ENCODE results near the gene CLCN2. TPM values are rescaled to one million over a fixed set of nuclear protein-coding genes. Genes with fewer than 3 reads are reported as not detected.

The CLCN2 gene
- polyA plus RNA-seq, 1 donor from 2014 or later: 13.4 TPM

GRCh38 chr3:184352149-184352785, 9.1 kb downstream of the CLCN2 start:
- Histone ChIP-seq H3K27ac (ENCODE audit: low read length) (no peak overlapping the region), H4K20me1 (ENCODE audit: insufficient read depth) (no peaks in the 10 kb centered on the region), H3K9ac (ENCODE audit: low read length) (no peak overlapping the region), H3K27me3 (ENCODE audit: insufficient read depth, low read depth, low read length) (no peaks in the 10 kb centered on the region), H2AFZ (ENCODE audit: low read depth, low read length) (no peak overlapping the region), H3F3A (ENCODE audit: insufficient read depth, low read length, poor library complexity, severe bottlenecking) (no peaks in the 10 kb centered on the region), H3K4me2 (ENCODE audit: low read length) (no peak overlapping the region), H3K79me2 (replicated peaks; ENCODE audit: insufficient read depth, low read length) (no peaks in the 10 kb centered on the region), H3K9me3 (ENCODE audit: low read length) (no peaks in the 10 kb centered on the region), H3K9me2 (ENCODE audit: insufficient read depth, low read length) (no peaks in the 10 kb centered on the region), H3K36me3 (ENCODE audit: insufficient read depth, low read length) (no peaks in the 10 kb centered on the region), H3K4me3 (ENCODE audit: low read length) (no peak overlapping the region)
- TF ChIP-seq RAD21 (conservative IDR thresholded peaks at IDR 0.05): no peak
- no peak for TF ChIP-seq TAF1 (IDR thresholded peaks at IDR 0.05; ENCODE audit: low read depth)
- TF ChIP-seq SMC3 (conservative IDR thresholded peaks at IDR 0.05; ENCODE audit: poor library complexity): no peak
- no peak for TF ChIP-seq MXI1 (conservative IDR thresholded peaks at IDR 0.05; ENCODE audit: poor library complexity, severe bottlenecking)
- no peak for TF ChIP-seq EZH2 (IDR thresholded peaks at IDR 0.05; ENCODE audit: borderline replicate concordance, insufficient read depth, low read length, poor library complexity, severe bottlenecking)
- TF ChIP-seq REST (IDR thresholded peaks at IDR 0.05; ENCODE audit: borderline replicate concordance): no peak
- no peak for TF ChIP-seq EP300 (conservative IDR thresholded peaks at IDR 0.05; ENCODE audit: poor library complexity, severe bottlenecking)
- TF ChIP-seq, protein P1, sequence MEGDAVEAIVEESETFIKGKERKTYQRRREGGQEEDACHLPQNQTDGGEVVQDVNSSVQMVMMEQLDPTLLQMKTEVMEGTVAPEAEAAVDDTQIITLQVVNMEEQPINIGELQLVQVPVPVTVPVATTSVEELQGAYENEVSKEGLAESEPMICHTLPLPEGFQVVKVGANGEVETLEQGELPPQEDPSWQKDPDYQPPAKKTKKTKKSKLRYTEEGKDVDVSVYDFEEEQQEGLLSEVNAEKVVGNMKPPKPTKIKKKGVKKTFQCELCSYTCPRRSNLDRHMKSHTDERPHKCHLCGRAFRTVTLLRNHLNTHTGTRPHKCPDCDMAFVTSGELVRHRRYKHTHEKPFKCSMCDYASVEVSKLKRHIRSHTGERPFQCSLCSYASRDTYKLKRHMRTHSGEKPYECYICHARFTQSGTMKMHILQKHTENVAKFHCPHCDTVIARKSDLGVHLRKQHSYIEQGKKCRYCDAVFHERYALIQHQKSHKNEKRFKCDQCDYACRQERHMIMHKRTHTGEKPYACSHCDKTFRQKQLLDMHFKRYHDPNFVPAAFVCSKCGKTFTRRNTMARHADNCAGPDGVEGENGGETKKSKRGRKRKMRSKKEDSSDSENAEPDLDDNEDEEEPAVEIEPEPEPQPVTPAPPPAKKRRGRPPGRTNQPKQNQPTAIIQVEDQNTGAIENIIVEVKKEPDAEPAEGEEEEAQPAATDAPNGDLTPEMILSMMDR (IDR thresholded peaks at IDR 0.05; ENCODE audit: poor library complexity, severe bottlenecking): no peak
- no peak for TF ChIP-seq POLR2AphosphoS5 (IDR thresholded peaks at IDR 0.05)

DNA sequence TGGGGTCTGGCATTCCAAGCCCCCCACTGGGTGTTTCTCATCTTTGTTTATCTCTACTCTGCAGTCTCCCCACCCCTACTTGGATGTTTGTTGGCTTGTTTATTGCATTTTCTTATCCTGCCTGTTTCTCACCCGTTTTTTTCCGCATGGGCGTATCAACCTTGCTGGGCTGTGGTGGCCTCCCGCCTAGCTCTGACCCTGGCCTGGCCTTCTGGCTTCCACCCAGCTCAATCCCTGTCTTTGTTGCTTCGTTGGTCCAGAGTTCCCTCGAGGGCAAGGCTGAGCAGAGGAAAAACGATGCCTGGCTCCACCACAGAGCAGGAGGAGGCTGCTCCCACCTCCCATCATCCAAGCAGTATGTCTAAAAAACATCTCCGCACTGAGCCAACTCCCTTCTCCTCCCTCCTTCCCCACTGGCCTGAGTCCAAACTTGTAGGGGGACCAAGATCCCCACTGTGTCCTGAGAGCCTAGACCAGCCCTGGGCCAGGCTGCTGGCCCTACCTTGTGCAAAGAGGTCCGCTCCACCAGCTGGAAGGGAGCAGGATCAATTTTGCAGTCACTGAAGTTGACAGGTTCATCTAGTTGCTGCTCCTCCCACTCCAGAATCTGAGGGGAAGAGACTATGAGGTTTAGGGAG, 9.8 kb downstream of the CLCN2 start:
- H3K27ac ChIP-seq (ENCODE audit: low read length): no peak overlapping the region
- H4K20me1 ChIP-seq (ENCODE audit: insufficient read depth): no peaks in the 10 kb centered on the region
- no peaks in the 10 kb centered on the region for H3K36me3 ChIP-seq (ENCODE audit: insufficient read depth, low read length)
- no peaks in the 10 kb centered on the region for H3K9me3 ChIP-seq (ENCODE audit: low read length)
- H3K9ac ChIP-seq (ENCODE audit: low read length): no peak overlapping the region
- H3K9me2 ChIP-seq (ENCODE audit: insufficient read depth, low read length): no peaks in the 10 kb centered on the region
- H3K79me2 ChIP-seq (replicated peaks; ENCODE audit: insufficient read depth, low read length): no peaks in the 10 kb centered on the region
- TF ChIP-seq RAD21 (conservative IDR thresholded peaks at IDR 0.05) (no peak), TAF1 (IDR thresholded peaks at IDR 0.05; ENCODE audit: low read depth) (no peak), SMC3 (conservative IDR thresholded peaks at IDR 0.05; ENCODE audit: poor library complexity) (no peak), REST (IDR thresholded peaks at IDR 0.05; ENCODE audit: borderline replicate concordance) (no peak), POLR2AphosphoS5 (IDR thresholded peaks at IDR 0.05) (peak; percentile 13)
- H3K4me2 ChIP-seq (ENCODE audit: low read length): no peak overlapping the region
- no peak overlapping the region for H2AFZ ChIP-seq (ENCODE audit: low read depth, low read length)
- no peak overlapping the region for H3K4me3 ChIP-seq (ENCODE audit: low read length)
- no peaks in the 10 kb centered on the region for H3K27me3 ChIP-seq (ENCODE audit: insufficient read depth, low read depth, low read length)
- no peaks in the 10 kb centered on the region for H3F3A ChIP-seq (ENCODE audit: insufficient read depth, low read length, poor library complexity, severe bottlenecking)
